Activated CD4-positive, alpha-beta T cell treated with anti-CD3 and anti-CD28 coated beads, Interleukin-2, Interleukin-4, amounts not matched to agents 100 ng/mL and 50 ng/mL, durations not matched to agents 16 hours and 8 hours (primary cell): ENCODE results near the gene ZNF45.
"Not testable (repeated sequence)": the region's sequence is repeated elsewhere in the genome, so short reads cannot be mapped to it uniquely, and the experiment has no call there.

Experiments used
- DNase-seq: peaks from one replicate; pipeline ENCODE4 v3.0.0-alpha.2; 2020; ENCODE audit warnings: low spot score

The ZNF45 gene

DNA sequence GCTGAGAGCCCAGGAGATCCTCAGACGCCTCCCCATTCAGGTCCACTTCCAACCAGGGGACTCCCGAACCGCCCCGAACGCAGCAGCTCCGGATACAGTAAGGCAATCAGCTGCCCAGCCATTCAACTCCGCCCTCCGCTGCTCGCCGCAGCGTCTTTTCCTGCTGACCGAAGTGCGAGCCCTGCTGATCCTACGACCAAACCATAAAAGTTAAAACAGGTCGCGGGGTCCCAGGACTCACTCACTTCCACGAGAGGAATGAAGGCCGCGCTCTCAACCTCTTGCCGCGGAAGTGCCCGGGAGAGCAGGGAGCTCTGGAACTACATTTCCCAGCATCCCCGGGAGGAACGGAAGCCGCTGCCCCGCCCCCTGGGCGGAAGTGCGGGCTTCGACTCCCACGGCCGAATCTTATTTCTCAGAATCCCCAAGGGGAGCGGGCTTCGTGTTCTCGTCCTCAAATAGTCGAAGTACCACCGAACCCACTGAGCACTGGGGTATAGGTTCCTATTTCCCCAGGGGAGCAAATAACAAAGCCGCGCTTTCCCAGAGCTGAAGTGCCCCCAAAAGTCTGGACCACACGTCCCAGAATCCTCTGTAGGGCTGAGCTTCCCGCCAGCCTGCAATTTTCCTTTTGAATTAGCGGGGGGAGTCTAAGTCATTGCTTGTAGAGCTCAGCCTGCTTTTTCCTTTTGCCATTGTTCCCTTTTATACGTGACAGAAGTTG, at the start of gene ZNF45:
TSS of gene ZNF45 (minus strand) at position 298 of the 724 bp plus-strand sequence. CDS start 13,097 bp downstream, outside the sequence.
- peak; percentile 91 for DNase-seq

DNA sequence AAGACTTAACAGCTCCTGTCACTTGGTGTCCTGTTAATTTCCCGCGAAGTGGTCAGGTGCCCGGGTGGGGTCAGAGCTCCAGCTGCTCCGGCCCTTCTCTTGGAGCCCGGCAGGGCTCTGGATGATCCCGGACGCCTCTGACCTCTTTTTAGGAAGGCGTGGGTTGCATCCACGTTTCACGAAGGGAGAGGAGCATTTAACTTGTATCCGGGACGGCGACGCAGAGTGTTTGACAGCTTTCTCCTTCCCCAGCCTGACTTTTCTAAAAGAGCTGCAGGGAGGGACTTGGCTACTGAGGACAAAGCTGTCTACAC, 49.6 kb upstream of the ZNF45 start:
- DNase-seq: no peak

DNA sequence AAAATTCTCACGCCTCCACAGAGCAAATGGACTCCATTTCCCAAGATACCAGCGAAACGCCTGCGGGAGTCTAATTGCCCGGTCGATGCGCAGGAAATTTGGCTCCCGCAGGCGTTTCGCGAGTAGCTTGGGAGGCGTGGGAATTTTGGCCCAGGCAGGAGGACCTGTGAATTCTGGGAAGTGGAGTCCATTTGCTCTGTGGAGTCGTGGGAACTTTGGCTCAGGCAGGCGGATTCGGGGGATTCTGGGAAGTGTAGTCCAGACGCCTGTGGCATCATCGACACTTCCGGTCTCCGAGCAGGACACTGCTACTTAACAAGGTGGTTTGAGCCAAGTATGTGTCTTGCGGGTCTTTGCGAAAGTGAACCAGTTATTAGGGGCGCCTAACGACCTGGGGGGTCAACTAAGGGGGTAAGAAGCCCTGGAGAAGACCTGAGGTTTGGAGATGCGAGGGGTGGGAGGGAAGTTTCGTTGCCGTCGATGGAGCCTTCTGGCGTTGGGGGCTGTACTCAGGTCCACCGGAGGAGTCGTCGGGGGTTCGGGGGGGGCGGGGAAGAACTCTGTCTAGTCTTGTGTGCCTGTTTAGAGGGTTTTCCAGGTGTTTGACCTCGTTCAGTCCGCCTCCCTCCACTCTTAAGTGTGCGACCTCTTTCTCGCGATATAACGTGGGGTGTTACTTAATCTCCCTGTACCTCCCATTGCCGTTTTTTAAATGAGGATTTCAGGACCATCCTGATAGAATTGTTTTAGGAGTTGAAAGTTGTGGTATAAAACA, 49.0 kb upstream of the ZNF45 start, which contains the start of gene ZNF155:
TSS of gene ZNF155 (plus strand) at position 277 of the 775 bp plus-strand sequence. CDS start 4,356 bp downstream, outside the sequence.
- peak; percentile 79 for DNase-seq

DNA sequence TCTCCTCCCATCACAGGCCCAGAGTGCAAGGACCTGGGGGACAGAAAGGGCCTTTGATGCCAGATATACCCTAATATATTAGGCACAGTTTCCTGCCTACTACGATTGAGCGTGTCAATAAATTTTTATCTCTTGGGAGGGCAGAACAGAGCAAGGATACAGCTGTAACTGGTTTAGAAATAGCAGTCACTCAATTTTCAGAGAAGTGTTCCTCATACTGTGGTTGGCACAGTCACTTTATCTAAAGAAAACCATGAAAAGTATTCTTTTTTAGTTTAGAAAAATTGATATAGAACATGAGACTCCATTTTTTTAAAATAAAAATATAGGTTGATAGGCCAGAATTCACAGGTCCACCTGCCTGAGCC, 48.4 kb upstream of the ZNF45 start:
- no peak for DNase-seq

DNA sequence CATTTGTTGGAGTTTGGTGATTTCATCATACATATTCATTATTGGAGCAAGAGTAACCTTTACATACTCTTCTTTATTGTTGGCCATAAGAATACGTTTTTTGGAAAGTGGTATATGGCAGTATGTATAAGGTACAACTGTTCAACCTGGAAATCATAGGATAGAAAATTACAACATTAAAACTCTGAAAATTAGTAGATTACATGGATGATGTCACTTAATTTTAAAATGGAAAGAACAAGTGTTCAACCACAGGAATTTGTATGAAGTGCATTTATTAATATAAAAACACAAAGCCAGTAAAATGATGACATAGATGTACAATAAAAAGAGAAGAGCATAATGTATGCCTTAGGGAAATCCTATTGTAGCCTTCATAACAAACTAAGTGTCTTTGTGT, 41.6 kb upstream of the ZNF45 start:
- no peak for DNase-seq

DNA sequence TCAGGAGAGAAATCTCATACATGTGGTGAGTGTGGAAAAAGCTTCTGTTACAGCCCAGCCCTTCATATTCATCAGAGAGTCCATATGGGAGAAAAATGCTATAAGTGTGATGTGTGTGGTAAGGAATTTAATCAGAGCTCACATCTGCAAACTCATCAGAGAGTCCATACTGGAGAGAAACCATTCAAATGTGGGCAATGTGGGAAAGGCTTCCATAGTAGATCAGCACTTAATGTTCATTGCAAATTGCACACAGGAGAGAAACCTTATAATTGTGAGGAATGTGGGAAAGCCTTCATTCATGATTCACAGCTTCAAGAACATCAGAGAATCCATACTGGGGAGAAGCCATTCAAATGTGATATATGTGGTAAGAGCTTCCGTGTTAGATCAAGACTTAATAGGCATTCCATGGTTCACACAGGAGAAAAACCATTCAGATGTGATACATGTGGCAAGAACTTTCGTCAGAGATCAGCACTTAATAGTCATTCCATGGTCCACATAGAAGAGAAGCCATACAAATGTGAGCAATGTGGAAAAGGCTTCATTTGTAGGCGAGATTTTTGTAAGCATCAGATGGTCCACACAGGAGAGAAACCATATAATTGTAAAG, 31.1 kb upstream of the ZNF45 start:
- no peak for DNase-seq

DNA sequence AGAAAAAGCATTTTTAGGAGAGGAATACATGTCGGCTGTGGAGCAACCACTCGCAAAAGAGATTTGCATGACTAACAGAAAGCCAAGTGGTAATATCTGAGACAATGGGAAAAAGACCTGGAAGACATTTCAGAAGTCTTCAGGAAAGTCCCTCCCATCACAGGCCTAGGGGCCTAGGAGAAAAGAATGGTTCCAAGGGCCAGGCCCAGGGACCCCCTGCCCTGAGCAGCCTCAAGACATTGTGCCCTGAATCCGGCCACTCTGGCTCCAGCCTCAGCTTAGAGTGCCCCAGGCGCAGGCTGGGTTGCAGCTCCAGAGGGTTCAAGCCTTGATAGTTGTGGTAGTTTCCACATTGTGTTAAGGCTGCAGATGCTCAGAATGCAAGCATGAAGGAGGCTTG, 25.3 kb upstream of the ZNF45 start:
- DNase-seq: no peak

DNA sequence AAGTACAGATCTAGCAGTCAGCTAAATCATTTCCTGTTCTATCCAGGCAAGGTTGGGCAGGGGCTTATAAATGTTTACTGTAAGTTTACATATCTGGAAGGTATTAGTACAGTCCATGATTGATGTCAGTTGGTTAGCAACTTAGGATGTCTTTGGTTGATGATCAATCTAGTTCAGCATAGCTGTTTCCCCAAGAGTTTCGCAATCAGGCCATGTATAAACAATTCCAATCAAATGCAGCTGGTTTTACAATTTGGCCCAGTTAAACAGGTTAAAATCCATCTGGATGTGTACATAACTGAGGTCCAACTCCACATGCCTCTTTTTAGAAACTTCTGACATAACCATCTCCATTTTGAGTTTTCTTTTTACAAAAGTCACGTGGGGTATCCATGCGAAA, 22.8 kb upstream of the ZNF45 start:
- DNase-seq: no peak

DNA sequence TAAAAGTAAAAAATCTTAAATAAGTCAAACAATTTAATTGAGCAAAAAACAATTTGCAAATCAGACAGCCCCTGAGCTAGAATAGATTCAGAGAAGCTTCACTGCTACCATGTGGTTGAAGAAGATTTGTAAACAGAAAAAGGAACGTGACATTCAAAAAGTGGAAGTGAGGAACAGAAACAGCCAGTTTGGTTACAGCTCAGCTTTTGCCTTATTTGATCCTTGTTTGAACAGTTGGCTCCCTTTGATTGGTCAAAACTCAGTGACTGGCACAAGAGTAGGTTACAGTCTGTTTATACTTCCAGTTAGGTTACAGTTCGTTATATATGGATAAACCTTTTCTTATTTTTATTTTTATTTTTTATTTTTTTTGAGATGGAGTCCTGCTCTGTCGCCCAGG, 21.7 kb upstream of the ZNF45 start:
- DNase-seq: no peak

DNA sequence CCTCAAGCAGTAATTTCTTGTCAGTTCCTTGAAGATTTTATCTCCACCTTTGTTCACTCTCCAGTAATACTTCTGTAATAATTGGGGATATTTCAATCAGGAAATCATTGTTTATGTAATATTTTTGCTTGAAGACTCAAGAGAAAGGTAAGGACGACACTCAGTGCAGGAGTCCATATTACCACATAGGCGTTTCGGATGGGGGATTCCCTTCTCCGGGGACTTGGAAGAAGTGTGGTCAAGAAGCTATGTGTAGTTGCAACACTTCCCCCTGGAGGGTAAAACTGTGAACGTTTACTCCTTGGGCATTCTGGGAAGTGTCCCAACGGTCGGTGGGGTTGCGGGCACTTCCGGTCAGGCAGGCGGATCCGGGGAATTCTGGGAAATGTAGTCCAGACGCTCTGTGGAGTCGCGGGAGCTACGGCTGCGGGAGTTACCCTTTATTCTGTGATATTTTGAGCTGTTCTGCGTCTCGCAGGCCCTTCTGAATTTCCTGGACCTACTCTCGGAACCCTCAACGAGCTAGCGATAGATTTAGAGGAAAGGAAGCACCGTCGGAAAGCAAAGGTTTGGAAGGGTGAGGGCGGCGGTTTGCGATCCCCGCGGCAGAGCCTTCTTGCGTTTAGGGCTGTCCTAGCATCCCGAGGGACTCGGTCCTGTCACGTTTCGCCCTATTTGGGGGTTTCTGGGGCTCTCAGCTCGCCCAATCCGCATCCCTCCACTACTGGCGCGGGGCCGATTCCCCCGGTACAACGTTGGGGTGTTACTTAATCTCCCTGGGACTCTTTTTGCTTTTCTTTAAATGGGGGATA, 16.0 kb upstream of the ZNF45 start, which contains the start of gene ZNF221:
TSS of gene ZNF221 (plus strand) at position 395 of the 812 bp plus-strand sequence. CDS start 11,499 bp downstream, outside the sequence.
- peak; percentile 83 for DNase-seq

DNA sequence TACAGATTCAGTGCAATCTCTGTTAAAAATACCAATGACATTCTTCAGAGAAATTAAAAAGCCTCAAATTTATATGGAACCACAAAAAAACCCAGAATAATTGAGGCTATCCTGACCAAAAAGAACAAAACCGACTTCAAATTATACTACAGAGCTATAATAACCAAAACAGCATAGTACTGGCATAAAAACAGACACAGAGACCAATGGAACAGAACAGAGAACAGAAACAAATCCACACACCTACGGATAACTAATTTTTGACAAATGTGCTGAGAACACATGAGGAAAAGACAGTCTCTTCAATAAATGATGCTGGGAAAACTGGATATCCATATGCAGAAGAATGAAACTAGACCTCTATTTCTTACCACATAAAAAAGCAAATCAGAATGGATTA, 14.7 kb upstream of the ZNF45 start:
- DNase-seq: not testable (repeated sequence)

DNA sequence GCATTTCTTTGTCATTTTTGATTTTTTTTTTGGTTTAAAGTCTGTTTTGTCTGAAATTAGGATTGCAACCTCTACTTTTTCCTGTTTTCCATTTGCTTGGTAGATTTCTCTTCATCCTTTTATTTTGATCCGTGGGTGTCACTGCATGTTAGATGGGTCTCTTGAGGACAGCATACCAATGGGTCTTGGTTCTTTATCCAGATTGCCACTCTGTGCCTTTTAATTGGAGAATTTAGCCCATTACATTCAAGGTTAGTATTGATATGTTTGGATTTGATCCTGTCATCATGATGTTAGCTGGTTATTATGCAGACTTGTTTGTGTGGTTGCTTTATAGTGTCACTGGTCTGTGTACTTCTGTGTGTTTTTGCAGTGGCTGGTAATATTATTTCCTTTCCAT, 12.3 kb upstream of the ZNF45 start:
- DNase-seq: not testable (repeated sequence)

DNA sequence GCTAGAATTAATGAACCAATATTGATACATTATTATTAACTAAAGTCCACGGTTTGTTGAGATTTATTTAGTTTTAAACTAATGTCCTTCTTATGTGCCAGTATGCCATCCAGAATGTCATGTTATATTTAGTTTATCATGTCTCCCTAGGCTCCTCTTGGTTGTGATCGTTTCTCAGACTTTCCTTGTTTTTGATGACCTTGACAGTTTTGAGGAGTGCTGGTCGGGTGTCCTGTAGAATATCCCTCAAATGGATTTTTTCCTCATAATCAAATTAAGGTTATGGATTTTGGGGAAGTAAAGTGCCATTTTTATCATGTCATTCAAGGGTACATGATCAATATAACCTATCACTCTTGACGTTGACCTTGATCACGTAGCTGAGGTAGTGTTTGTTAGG, 6.1 kb upstream of the ZNF45 start:
- no peak for DNase-seq

DNA sequence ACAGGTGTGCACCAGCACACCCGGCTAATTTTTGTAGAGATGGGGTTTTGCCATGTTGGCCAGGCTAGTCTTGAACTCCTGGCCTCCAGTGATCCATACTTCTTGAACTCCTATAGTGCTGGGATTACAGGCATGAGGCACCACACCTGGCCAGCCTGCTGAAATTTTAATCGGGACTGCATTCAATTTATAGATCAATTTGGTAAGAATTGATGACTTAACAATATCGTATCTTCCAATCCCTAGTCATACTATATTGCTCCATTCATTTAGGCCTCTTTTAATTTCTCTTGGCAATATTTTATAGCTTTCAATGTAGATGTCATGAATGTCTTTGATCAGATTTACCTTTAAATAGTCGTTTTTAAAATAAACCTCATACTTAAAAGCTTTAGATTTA, 5.6 kb upstream of the ZNF45 start:
- no peak for DNase-seq

DNA sequence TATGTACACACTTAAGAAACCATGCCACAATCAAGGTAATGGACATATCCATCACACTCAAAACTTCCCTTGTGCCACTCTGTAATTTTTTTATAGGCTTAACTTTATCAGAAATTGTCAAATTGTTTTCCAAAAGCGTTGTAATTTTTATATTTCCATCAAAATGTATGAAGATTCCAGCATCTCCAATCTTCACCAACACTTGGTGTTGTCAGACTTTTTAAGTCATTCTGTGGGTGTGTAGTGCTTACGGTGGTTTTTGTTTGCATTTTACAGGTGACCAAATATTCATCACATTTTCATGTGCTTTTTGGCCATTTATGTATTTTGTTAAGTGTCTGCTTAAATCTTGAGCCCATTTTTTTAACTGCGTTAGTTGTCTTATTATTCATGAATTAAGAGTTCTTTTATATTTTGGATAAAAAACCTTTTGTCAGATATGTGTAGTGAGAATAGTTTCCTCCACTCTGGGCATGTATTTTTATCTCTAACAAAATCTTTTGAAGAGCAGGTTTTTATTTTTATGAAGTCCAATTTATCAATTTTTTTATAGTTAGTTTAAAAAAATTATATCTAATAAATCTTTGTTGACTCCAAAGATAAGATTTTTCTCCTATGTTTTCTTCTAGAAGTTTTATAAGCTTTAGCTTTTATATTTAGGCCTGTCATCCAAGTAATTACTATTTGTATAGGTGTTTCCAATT, 4.6 kb upstream of the ZNF45 start:
- DNase-seq: no peak

DNA sequence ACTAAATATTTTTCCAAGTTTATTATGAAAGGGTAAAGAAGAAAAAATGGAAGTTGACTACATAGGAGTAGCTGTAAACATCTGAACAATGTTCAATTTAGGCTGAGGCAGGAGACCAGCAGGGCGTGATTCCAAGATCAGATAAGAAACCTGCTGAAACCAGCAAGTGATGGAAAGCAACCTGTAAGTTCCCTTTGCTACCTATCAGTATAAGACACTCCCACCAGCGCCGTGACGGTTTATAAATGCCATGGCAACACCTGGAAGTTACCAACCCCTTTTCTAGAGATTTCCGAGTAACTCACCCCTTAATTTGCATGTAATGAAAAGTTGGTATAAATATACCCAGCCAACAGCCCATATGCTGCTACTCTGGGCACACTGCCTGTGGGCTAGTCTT, 1.1 kb upstream of the ZNF45 start:
- DNase-seq: no peak

DNA sequence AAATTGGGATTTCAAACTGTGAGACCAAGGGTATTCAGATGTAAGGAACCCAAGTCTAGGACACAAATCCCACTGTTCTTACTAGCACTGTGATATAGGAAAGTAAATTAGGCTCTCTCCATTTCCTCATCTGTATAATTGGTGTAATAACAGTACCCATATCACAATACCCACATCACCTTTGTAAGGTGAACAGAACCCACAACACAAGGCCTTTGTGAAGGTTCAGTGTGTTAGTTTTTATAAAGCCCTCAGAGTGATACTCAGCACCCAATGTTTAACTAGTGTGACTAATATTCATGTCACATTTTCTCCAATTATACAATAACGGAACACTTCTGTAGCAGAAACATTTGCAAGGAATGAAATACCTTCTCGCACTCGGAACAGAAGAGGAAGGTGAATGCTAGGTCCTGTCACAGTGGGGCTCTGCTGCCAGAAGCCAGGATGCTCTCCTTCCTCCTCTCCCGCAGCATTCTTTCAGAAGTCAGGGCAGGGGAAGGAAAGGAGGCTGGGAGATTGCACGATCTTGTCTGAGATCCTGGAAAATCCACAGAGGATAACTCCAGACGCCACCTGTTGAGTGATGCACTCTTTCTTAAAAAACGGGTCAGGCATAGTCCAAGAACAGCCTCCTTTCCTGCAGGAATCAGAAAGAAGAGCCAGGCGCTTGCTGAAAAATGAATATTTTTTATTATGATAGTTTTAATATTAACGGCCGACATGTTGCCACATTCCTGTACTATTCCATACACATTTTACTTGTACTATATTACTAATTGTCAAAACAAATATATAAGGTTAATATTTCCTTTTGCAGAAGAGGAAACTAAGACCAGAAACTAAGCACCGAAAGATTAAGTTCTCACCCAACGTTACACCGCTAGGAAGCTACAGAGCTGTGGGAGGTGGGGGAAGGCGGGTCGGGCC, 762 bp downstream of the ZNF45 start:
- DNase-seq: no peak

DNA sequence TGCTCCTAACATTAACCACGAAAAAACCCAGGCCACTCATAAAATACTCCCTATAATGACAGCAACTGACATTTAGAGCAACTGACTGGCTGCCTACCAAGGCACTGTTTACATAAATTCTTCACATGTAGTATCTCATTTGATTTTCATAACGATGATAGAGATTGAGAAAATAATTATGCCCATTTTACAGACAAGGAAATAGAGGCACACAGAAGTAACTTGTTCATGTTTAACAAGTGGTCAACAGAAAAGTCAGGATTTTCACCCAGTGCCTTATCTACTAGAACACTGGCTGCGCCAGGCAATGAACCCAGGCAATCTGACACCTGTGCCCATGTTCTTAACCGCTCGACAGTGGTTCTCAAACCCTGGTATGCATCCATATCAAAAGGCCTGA, 6.3 kb downstream of the ZNF45 start:
- DNase-seq: no peak

DNA sequence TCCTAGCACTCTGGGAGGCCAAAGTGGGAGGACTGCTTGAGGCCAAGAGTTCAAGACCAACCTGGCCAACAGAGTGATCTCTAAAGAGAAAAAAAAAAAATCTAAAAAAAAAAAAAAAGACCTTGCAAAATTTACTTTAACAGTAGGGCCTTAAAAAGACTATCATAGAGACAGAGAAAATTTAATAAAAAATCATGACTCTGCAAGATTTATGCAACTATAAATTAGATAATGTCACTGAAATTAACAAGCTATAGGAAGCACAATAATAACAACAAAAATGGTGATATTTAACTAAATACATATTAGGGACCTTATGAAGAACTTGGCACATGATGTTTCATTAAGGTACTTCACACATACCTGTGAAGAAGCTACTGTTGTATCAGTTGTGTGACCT, 11.2 kb downstream of the ZNF45 start:
- DNase-seq: no peak

DNA sequence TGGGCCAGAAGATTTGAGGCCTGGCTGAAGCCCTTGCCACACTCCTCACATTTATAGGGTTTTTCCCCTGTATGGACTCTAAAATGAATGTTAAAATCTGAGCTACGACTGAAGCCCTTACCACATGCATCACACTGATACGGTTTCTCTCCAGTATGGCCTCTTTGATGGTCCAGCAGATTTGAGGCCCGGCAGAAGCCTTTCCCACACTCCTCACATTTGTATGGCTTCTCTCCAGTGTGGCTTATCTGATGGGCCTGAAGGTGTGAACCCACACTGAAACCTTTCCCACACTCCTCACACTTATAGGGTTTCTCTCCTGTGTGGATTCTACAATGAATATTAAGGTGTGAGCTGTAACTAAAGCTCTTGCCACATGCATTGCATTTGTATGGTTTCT, 21.0 kb downstream of the ZNF45 start:
- DNase-seq: no peak

DNA sequence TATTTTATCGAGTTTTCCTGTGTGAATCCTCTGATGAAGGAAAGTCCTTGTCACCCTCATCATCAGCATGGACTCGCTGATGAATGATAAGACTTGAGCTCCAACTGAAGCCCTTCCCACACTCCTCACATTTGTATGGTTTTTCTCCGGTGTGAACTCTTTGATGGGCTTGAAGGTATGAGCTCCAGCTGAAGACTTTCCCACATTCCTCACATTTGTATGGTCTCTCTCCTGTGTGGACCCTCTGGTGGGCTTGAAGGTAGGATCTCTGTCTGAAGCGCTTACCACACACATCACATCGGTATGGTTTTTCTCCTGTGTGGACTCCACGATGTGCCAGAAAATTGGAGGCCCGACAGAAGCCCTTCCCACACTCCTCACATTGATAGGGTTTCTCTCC, 21.7 kb downstream of the ZNF45 start:
- DNase-seq: no peak
